Mesenchymal stem cell (in vitro differentiated cells and primary cell): Measurements from ENCODE around the gene BTG2.

Experiments used
- DNase-seq: peaks from one replicate; pipeline ENCODE4 v3.0.0-alpha.2; 2013
- H2AFZ ChIP-seq: one replicate; pipeline ENCODE4 v1.6.1; 2013; ENCODE audit warnings: low read depth, mild to moderate bottlenecking, control low read depth, inconsistent platforms, low read length, moderate library complexity
- H2AK5ac ChIP-seq: 2 replicates; pipeline ENCODE4 v1.6.1; 2013; ENCODE audit warnings: low read length, moderate library complexity, mild to moderate bottlenecking, inconsistent platforms; ENCODE audit not compliant: severe bottlenecking
- H2BK120ac ChIP-seq: one replicate; pipeline ENCODE4 v1.6.1; 2013; ENCODE audit warnings: low read depth, mild to moderate bottlenecking, inconsistent platforms, low read length, moderate library complexity
- H2BK12ac ChIP-seq, 2 experiments: one replicate each; pipeline ENCODE4 v1.6.1; 2013; ENCODE audit warnings: inconsistent platforms in 2 of 2, low read length in 2 of 2, mild to moderate bottlenecking in 2 of 2, moderate library complexity in 2 of 2, control low read depth in 1 of 2
- H2BK15ac ChIP-seq: one replicate; pipeline ENCODE4 v1.6.1; 2013; ENCODE audit warnings: mild to moderate bottlenecking, low read depth, inconsistent platforms; ENCODE audit not compliant: poor library complexity, severe bottlenecking
- H2BK5ac ChIP-seq: 2 replicates; pipeline ENCODE4 v1.6.1; 2013; ENCODE audit warnings: low read depth, mild to moderate bottlenecking, low read length, control low read depth, inconsistent platforms; ENCODE audit not compliant: poor library complexity, severe bottlenecking
- H3K14ac ChIP-seq, 2 experiments: one replicate each; pipeline ENCODE4 v1.6.1; 2013; ENCODE audit warnings: inconsistent platforms in 2 of 2, low read length in 2 of 2, control low read depth in 1 of 2, mild to moderate bottlenecking in 1 of 2, moderate library complexity in 1 of 2
- H3K18ac ChIP-seq, 2 experiments: one replicate each; pipeline ENCODE4 v1.6.1; 2013; ENCODE audit warnings: inconsistent platforms in 2 of 2, low read length in 2 of 2, control low read depth in 1 of 2, low read depth in 1 of 2, mild to moderate bottlenecking in 1 of 2
- H3K23ac ChIP-seq, 2 experiments: one replicate each; pipeline ENCODE4 v1.6.1; 2013; ENCODE audit warnings: inconsistent platforms in 2 of 2, low read length in 2 of 2, mild to moderate bottlenecking in 2 of 2, moderate library complexity in 2 of 2, control low read depth in 1 of 2
- H3K27ac ChIP-seq: 2 replicates; pipeline ENCODE4 v1.5.1; 2013; ENCODE audit warnings: mild to moderate bottlenecking, moderate library complexity, low read length, control low read depth, inconsistent platforms; ENCODE audit not compliant: poor library complexity, severe bottlenecking
- H3K27me3 ChIP-seq, 2 experiments: 2 replicates each; pipeline versions ENCODE4 v1.6.1 to v1.7.0; 2013; ENCODE audit warnings: low read length in 2 of 2, mild to moderate bottlenecking in 2 of 2, moderate library complexity in 2 of 2, control low read depth in 1 of 2, inconsistent platforms in 1 of 2; ENCODE audit not compliant: control insufficient read depth in 1 of 2, insufficient read depth in 1 of 2
- H3K36me3 ChIP-seq, 2 experiments: 2 replicates each; pipeline versions ENCODE4 v1.6.1 to v1.7.0; 2013; ENCODE audit warnings: low read length in 2 of 2, control low read depth in 1 of 2, inconsistent platforms in 1 of 2, low read depth in 1 of 2, mild to moderate bottlenecking in 1 of 2; ENCODE audit not compliant: insufficient read depth in 2 of 2, control insufficient read depth in 1 of 2
- H3K4ac ChIP-seq, 2 experiments: one replicate each; pipeline ENCODE4 v1.6.1; 2013; ENCODE audit warnings: inconsistent platforms in 2 of 2, low read length in 2 of 2, mild to moderate bottlenecking in 2 of 2, moderate library complexity in 2 of 2, control low read depth in 1 of 2, low read depth in 1 of 2
- H3K4me1 ChIP-seq: 2 replicates; pipeline ENCODE4 v1.6.1; 2013; ENCODE audit warnings: low read depth, low read length, control low read depth; ENCODE audit not compliant: control insufficient read depth, insufficient read depth
- H3K4me2 ChIP-seq: 2 replicates; pipeline ENCODE4 v1.6.1; 2013; ENCODE audit warnings: low read length, mild to moderate bottlenecking, inconsistent platforms; ENCODE audit not compliant: poor library complexity, severe bottlenecking
- H3K4me3 ChIP-seq, 2 experiments: 2 replicates each; pipeline versions ENCODE4 v1.5.1 to v1.7.0; 2013; ENCODE audit warnings: low read length in 2 of 2, mild to moderate bottlenecking in 2 of 2, control low read depth in 1 of 2, low read depth in 1 of 2; ENCODE audit not compliant: insufficient read depth in 1 of 2
- H3K79me1 ChIP-seq: replicated peaks from 2 replicates; pipeline ENCODE4 v1.6.1; 2013; ENCODE audit warnings: mild to moderate bottlenecking, control low read depth, low read length, inconsistent platforms; ENCODE audit not compliant: poor library complexity, severe bottlenecking
- H3K9ac ChIP-seq: 2 replicates; pipeline ENCODE4 v1.7.0; 2013; ENCODE audit warnings: mild to moderate bottlenecking, low read length, moderate library complexity
- H3K9me3 ChIP-seq: 2 replicates; pipeline ENCODE4 v1.7.0; 2013; ENCODE audit warnings: mild to moderate bottlenecking, low read length; ENCODE audit not compliant: control insufficient read depth
- H4K8ac ChIP-seq: one replicate; pipeline ENCODE4 v1.6.1; 2013; ENCODE audit warnings: inconsistent platforms, mild to moderate bottlenecking, low read length, moderate library complexity
- H4K91ac ChIP-seq: one replicate; pipeline ENCODE4 v1.6.1; 2013; ENCODE audit warnings: mild to moderate bottlenecking, low read length, inconsistent platforms
- WGBS: methylation state at CpG from one replicate; pipeline ENCODE4 v1.1.7; 2013; ENCODE audit warnings: mixed read lengths; 5-methylcytosine and 5-hydroxymethylcytosine counted together

BTG2 gene

GRCh38 chr1:203276916-203277545 lies 28.3 kb upstream of the BTG2 start:
- Histone ChIP-seq H3K9me3 (no peaks in the 10 kb centered on the region), H3K36me3 (no peaks in the 10 kb centered on the region), H3K4me1 (peaks cover 19% of the 10 kb centered on the region), H3K23ac (no peak overlapping the region), H2BK15ac (no peak overlapping the region), H4K91ac (peak overlapping the region; percentile 6), H3K14ac (no peak overlapping the region), H3K18ac (peak overlapping the region in 1 of 2 experiments; percentile 30), H3K9ac (no peak overlapping the region), H3K27me3 (peaks cover 0 to 11% of the 10 kb centered on the region in 2 experiments), H2BK120ac (no peak overlapping the region), H2BK12ac (peak overlapping the region; percentile 4 to 83), H2AFZ (no peak overlapping the region), H3K4me3 (no peak overlapping the region), H3K79me1 (no peaks in the 10 kb centered on the region), H3K27ac (no peak overlapping the region), H4K8ac (no peak overlapping the region), H3K4me2 (no peak overlapping the region), H2BK5ac (no peak overlapping the region), H3K4ac (peak overlapping the region in 1 of 2 experiments; percentile 24), H2AK5ac (peak overlapping the region; percentile 7)
- 83% methylated on average over 9 of the region's 9 CpGs for WGBS
- no peak for DNase-seq

GRCh38 chr1:203278082-203278884 lies 27.0 kb upstream of the BTG2 start:
- peak overlapping the region in 1 of 2 experiments; percentile 72 for H3K4me3 ChIP-seq
- H3K14ac ChIP-seq: no peak overlapping the region
- peak overlapping the region in 1 of 2 experiments; percentile 1 for H2BK12ac ChIP-seq
- no peak overlapping the region for H2BK120ac ChIP-seq
- WGBS: 14% methylated on average over 12 of the region's 13 CpGs
- peak overlapping the region in 1 of 2 experiments; percentile 14 for H3K4ac ChIP-seq
- H3K9ac ChIP-seq: peak overlapping the region; percentile 81
- no peak overlapping the region for H3K27ac ChIP-seq
- peaks cover 0 to 7% of the 10 kb centered on the region in 2 experiments for H3K27me3 ChIP-seq
- H4K8ac ChIP-seq: peak overlapping the region; percentile 33
- H3K36me3 ChIP-seq: no peaks in the 10 kb centered on the region
- H2BK15ac ChIP-seq: no peak overlapping the region
- no peak overlapping the region for H2AK5ac ChIP-seq
- H3K9me3 ChIP-seq: no peaks in the 10 kb centered on the region
- peak overlapping the region; percentile 37 for H3K4me2 ChIP-seq
- no peaks in the 10 kb centered on the region for H3K79me1 ChIP-seq
- peak; percentile 98 for DNase-seq
- no peak overlapping the region for H2BK5ac ChIP-seq
- H3K4me1 ChIP-seq: peaks cover 22% of the 10 kb centered on the region
- no peak overlapping the region for H3K23ac ChIP-seq
- peak overlapping the region; percentile 65 for H2AFZ ChIP-seq
- no peak overlapping the region for H4K91ac ChIP-seq
- peak overlapping the region in 1 of 2 experiments; percentile 15 for H3K18ac ChIP-seq

- Histone ChIP-seq H3K4ac (peak overlapping the region in 1 of 2 experiments; percentile 85), H3K4me3 (peak overlapping the region in 1 of 2 experiments; percentile 72), H2BK12ac (no peak overlapping the region), H3K4me1 (peaks cover 16% of the 10 kb centered on the region), H3K9ac (peak overlapping the region; percentile 81), H3K23ac (no peak overlapping the region), H3K27me3 (peaks cover 0 to 7% of the 10 kb centered on the region in 2 experiments), H3K4me2 (peak overlapping the region; percentile 5), H3K9me3 (no peaks in the 10 kb centered on the region), H2BK120ac (no peak overlapping the region), H3K18ac (peak overlapping the region; percentile 34 to 84), H2AFZ (peak overlapping the region; percentile 65), H3K27ac (no peak overlapping the region), H3K79me1 (no peaks in the 10 kb centered on the region), H2BK5ac (no peak overlapping the region), H2BK15ac (no peak overlapping the region), H3K14ac (no peak overlapping the region), H3K36me3 (no peaks in the 10 kb centered on the region), H4K91ac (no peak overlapping the region), H2AK5ac (no peak overlapping the region), H4K8ac (peak overlapping the region; percentile 41)
- WGBS: 24% methylated on average over 6 of the region's 8 CpGs
- peak; percentile 69 for DNase-seq
Measured at GRCh38 chr1:203278885-203279406, 26.4 kb upstream of the BTG2 start.

GRCh38 chr1:203280061-203280460 lies 25.3 kb upstream of the BTG2 start:
- Histone ChIP-seq H3K18ac (no peak overlapping the region), H3K27me3 (peaks cover 7 to 9% of the 10 kb centered on the region in 2 experiments), H2BK5ac (no peak overlapping the region), H4K8ac (no peak overlapping the region), H2BK12ac (no peak overlapping the region), H3K4me3 (no peak overlapping the region), H3K9me3 (no peaks in the 10 kb centered on the region), H3K23ac (no peak overlapping the region), H3K4ac (no peak overlapping the region), H3K4me1 (peaks cover 12% of the 10 kb centered on the region), H3K36me3 (no peaks in the 10 kb centered on the region), H2AK5ac (no peak overlapping the region), H3K14ac (no peak overlapping the region), H2AFZ (no peak overlapping the region), H3K27ac (no peak overlapping the region), H3K9ac (no peak overlapping the region), H3K79me1 (no peaks in the 10 kb centered on the region), H4K91ac (no peak overlapping the region), H2BK120ac (no peak overlapping the region), H2BK15ac (no peak overlapping the region), H3K4me2 (no peak overlapping the region)
- WGBS: 97% methylated on average over 5 of the region's 5 CpGs
- no peak for DNase-seq
